ENCODE data around the gene C2orf92.

- TF ChIP-seq SNAI2 (CRISPR knock-in tag; IDR thresholded peaks at IDR 0.05) (no peak), ZFP3 (CRISPR knock-in tag; IDR thresholded peaks at IDR 0.05) (no peak), ZC3H10 (CRISPR knock-in tag; IDR thresholded peaks at IDR 0.05) (no peak), ZFP30 (CRISPR knock-in tag; IDR thresholded peaks at IDR 0.05) (no peak), RARB (CRISPR knock-in tag; IDR thresholded peaks at IDR 0.05) (no peak)
Observed at GRCh38 chr2:97747716-97748115, 78.2 kb downstream of the C2orf92 start.
